Stimulated activated CD8-positive, alpha-beta memory T cell treated with anti-CD3 and anti-CD28 coated beads, Interleukin-7, amount 100 ng/mL, for 1 hour (primary cell): ENCODE measurements around the gene BCL2L1.

Experiments used
- DNase-seq, 2 donors: peaks; one replicate each; pipeline ENCODE4 v3.0.0-alpha.2; 2020; ENCODE audit warnings: low read depth in 2 of 2

BCL2L1 gene

DNA sequence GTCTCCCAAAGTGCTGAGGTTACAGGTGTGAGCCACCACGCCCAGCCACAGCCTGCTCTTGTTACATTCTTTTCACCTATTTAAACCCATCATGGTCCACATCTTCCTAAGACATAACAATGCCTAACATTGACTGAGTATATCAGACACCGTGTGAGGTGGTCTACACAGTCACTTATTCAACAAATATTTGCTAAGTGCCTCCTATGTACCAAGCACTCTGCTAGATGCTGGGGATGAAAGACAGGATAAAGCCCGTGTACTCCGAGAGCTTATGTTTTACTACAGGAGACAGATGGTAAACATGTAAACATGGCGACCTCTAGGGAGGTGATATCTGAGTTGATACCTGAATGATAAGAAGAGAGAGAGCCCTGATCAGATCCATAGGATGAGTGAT lies 12.7 kb downstream of the BCL2L1 start:
- DNase-seq, result no peak

DNA sequence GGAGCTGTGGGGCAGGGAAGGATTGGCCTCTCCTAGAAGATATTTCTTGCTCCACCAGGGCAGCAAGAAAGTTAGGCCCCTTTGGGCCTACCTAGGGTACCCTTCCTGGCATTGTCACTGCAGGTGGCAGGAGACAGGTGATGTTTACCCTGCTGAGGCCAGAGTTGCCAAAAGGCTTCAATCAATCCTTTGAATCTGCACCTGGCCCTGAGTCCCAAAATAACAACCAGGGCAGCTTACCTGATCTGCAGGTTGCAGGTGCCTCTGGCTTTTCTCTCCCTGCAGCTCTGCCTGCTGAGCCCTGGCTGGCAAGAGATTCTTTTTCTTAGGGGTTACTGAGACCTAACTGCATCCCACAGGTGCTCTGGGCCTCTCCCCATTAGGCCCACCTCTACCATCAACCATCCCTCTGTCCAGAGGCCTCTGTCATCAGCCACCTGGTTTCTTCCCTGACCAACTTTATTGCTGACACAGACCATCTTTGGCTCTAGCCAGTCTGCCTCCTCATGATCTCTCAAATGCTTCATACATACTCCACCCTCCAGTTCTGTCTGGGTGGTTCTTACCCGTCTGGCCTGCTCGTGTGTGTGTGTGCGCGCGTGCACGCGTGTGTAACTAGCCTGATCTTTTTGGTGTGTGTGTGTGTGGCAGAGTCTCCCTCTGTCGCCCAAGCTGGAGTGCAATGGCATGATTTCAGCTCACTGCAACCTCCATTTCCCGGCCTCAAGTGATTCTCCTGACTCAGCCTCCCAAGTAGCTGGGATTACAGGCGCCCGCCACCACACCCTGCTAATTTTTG lies 13.7 kb downstream of the BCL2L1 start:
- no peak for DNase-seq

DNA sequence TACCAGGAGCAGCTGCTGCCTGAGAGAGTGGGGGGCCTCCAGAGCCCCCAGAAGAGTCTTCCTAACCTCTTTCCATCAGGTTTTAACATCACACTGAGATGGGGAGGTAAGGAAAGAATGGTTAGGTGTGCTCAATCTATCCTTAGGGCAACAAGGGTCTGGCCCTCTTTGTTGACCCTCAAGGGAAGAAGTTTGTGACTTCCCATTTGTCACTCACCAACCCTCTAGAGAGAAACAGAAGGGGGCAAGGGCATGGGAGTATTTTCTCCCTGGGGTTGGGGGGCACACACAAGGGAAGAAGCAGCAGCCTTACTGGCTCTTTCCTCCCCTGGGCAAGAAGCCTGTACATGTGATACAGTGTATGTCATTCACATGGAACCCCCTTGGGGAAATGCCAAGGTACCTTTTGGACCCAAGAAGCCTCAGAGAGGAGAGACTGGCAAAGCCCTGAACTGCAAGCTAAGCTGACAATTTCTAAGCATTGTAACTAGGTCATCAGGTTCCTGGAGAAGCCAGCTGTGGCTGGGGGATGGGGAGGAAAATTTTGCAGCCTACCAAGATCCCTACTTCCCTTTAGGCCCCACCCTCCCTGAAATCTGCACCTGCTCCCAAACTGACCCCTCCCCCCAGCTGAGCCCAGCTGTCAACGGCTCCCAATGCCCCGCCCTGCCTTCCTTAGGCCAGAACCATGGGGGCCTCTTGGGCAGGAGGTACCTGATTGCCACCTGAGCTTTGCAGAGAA lies 14.5 kb downstream of the BCL2L1 start:
- no peak for DNase-seq

DNA sequence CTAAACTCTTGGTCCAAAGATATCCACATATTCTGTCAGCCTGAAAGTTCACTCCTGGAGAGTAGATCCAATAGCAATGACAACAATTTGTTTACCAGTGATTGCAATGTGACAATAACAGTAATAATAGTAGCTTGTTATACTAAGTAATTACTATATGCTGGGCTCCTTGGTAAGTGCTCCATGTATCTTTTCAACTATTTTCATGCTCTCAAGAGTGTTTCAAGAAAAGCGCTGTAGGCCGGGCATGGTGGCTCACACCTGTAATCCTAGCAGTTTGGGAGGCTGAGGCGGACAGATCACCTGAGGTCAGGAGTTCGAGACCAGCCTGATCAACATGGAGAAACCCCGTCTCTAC lies 15.4 kb downstream of the BCL2L1 start:
- no peak for DNase-seq

DNA sequence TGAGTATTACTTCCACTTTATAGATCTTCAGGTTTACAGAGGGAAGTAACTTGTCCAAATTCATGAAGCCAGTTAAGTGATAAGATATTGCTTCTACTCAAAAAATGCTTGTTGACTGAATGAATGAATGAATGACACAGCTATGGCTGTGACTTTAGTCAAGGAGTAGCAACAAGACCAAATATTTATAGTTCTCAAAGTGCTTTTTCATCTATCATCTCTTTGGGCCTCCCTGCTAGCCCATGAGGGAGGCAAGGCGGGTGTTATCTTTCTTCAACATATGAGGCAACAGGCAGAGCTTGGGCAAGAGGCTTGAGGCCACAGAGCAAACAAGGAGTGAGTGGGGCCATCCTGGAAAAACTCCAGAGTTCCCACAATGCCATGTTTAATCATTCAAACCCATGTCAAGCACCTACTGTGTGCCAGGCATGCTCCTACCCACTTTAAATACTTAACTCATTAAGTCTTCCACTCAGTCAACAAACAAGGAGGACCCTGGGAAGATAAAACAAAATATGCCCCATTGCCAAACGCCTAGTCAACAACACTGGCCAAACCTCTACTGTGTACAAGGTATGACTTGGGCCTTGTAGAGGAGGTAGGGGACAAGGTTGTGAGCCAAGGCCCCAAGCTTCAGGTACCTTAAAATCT lies 15.9 kb downstream of the BCL2L1 start:
- DNase-seq, result no peak

DNA sequence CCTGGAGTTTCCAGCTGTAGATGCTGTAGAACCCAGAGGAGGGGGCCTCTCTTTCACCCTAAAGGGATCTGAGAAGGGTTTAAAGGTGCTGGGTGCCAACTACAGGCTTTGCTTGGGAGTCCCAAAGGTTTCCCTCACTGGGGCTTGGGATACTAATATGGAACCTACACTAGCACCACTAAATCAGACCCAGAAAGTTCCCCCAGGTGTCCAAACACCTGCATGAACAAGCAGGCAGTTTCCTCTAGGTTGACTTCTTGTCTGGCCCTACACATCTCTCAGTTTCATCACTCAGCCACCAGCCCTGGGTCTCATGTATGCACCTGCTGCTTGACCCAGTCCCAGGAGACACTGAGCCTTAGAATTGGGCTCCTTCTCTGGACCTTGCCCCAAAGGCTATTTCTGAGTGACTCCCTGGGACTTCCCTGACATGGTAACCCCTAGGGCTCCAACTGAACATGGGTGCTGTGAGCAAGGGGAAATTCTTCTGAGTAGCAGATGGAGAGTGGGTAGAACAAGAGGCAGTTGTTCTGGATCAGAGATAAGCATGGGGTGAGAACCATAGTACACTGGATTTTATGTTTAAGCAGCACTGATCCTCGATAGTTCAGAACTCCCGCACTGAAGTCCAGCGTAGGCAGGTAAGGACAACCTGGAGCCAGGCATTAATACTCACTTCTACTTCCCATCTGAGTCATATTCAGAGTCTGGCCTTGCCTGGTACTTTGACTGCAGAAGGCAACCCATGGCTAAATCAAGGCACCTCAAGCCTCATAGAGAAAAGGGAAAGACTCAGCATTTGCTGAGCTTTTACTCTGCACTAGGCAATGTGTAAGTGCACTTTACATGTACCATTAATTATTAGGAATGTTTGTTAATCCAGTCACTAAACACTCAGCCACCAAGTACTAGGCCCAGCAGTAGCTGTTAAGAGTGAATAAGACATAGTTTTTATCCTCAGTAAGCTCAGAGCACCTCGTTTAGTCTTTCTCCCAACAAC lies 16.8 kb downstream of the BCL2L1 start:
- DNase-seq, result no peak

DNA sequence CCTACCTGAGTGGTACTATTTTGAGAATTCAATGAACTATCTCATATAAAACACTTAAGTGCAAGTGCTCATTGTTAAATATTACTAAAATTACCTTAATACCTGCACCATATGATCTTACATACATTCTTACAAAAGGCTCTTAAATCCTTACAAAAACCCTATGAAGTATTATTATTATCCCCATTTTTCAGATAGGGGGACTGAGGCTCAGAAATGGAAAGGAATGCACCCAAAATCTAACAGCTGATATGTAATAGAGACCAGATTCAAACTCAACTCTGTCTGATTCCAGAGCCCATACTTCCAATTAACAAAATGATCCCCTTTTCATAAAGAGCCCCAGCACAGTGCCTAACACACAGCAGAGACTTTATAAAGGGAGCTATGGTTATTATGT lies 17.5 kb downstream of the BCL2L1 start:
- DNase-seq, result no peak

DNA sequence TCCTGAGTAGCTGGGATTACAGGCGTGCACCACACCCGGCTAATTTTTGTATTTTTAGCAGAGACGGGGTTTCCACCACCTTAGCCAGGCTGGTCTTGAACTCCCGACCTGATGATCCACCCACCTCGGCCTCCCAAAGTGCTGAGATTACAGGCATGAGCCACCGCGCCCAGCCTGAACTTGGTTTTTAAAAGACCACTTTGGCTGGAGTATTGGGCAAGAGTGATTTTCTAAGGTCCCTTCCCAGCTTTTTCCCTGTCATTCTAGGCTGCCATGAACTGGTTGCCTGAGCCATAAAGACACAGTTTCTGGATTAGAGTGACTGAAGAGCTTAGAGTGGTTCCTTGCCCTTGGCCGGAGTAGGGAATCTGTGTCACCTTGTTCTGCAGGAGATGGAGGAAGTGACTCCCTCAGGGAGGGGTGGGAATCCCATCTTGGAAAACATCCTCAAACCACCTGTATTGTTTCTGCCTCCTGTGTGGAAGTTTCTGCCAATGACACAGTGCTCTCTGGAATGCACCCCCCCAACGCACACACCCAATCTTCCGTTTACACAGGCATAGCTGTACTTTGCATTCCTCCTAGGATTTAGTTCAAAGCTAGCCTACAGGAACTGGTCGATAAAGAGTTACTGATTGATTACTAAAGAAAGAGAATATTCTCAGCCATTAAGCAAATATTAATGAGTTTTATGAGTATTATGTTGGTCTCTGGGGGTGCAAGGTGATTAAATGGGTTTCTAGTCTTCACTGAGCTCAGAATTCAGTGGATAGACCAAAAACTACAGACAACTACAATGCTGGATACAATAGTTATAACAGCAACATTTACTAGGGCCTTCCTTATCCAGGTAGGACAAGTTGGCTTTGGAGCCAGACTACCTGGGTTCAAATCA lies 18.2 kb downstream of the BCL2L1 start:
- no peak for DNase-seq

DNA sequence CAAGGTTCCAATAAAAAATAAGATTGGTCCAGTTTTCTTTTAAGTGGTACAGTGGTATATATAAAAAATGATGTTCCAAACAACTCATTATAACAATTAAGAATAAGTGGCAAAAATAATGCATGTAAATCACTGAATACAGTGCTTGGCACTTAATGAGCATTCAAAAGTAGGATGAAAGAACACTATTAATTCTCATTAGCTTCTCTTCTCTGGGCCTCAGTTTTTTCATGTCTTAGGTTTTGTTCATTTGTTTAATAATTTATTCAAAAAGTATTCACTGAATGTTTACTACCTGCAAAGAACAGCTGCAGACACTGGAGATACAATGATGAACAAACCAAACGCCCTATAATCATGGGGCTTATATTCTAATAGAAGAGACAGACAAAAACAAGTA lies 21.1 kb downstream of the BCL2L1 start:
- no peak for DNase-seq

DNA sequence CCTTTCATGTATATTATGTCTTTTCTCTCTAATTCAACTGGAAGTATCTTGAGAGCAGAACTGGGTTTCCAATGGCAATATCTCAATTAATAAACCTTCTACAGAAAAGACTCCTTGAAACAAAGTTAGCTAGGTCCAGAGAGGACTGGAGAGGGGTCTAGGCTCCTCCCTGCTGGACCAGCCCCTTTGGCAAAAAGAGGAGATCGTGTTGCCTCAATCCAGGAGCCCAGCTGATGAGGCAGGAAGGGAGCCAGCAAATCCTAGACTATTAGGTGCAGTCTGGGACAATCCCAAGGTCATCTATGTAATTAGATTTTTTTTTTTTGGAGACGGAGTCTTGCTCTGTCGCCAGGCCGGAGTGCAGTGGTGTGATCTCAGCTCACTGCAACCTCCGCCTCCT lies 21.9 kb downstream of the BCL2L1 start:
- DNase-seq, result no peak

DNA sequence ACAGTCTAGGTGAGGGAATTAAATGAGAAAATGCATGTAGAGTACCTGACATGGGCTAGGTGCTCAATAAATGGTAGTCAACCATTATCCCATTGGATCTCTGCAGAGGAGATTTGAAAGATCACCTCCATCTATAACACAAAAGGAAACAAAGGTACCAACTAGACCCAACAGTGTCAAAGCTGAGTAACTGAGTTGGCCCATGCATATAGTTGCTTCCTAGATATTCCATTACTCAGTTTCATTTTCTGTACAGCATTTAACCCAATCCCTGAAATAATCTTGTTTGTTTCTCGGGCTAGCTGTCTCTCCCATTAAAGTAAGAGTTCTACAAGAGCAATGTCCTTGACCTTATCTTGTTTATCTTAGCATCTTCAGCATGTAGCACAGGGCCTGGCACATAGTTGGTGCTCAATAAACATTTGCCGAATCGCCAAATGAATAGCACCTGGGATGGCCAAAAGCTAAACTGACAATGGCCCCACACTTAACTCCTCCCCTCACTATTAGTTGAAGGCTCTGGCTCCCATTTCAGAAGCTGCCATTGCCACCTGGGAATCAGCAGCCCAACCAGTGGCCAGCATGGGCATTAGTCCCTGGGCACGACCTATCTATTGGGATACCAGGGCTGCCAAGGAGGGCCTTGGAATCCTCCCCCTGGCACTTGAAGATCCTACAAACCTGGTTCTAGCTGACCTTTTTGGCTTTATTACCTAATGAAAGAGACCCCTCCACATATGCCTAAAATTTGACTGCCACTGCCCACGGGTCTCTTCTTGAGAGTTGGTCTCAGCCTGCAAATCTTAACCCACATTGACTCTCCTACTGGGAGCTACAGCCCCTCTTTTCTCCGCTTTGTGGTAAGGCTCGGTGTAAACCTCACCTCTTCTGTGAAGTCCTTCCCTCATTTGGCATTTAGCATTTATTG lies 22.6 kb downstream of the BCL2L1 start:
- DNase-seq, result no peak

DNA sequence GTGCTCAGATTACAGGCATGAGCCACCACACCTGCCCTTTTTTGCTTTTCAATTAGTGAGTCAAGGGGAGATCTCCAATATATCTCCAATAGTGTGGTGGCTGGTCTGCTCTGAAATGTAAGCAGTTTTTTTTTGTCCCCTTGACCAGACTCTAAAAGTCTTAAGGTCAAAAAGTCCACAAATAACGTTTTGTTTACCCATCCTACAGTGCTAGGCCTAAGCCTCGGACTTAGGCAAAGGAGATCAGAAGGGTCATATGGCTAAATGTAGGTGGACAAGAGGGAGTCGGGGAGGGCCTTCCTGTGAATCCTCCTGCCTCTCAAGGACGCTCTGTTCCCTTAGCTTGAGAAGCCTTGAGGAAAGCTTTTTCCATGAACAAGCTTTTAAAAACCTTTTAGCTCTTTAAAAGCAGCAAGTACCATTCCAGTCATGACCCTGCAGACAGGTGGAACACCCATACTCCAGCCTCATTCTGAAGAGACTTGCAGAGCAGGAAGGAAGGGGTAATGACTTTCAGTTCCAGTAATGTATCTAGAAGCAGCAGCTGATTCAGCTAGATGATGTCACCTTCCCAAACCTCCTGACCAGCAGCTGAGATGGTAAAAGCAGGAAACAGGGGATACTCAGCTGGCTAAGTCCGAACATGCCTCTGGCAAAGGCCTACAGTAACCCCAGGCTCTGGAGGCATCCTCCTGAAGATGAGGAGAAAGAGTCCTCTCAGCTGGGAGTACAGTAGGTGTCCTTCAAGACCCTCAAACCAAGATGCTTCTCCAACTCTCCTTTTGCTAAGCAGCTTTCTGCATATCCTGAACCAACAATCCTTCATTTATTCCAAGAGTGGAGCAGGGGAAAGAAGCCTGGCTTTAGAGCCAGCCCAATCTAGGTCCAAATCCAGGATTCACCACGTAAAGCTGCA lies 23.6 kb downstream of the BCL2L1 start:
- DNase-seq, result no peak

DNA sequence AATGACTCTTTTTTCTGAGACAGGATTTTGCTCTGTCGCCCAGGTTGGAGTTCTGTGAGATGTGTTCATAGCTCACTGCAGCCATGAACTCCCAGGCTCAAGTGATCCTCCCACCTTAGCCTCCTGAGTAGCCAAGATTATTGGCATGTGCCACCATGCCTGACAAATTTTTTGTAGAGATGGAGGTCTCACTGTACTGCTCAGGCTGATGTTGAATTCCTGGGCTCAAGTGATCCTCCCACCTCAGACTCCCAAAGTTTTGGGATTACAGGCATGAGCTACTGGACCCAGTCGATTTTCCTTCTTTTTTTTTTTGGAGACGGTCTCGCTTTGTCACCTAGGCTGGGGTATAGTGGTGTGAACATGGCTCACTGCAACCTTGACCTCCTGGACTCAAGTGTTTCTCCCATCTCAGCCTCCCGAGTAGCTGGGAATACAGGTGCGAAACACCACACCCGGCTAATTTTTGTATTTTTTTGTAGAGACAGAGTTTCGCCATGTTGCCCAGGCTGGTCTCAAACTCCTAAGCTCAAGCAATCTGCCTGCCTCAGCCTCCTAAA lies 24.3 kb downstream of the BCL2L1 start:
- DNase-seq, result no peak

DNA sequence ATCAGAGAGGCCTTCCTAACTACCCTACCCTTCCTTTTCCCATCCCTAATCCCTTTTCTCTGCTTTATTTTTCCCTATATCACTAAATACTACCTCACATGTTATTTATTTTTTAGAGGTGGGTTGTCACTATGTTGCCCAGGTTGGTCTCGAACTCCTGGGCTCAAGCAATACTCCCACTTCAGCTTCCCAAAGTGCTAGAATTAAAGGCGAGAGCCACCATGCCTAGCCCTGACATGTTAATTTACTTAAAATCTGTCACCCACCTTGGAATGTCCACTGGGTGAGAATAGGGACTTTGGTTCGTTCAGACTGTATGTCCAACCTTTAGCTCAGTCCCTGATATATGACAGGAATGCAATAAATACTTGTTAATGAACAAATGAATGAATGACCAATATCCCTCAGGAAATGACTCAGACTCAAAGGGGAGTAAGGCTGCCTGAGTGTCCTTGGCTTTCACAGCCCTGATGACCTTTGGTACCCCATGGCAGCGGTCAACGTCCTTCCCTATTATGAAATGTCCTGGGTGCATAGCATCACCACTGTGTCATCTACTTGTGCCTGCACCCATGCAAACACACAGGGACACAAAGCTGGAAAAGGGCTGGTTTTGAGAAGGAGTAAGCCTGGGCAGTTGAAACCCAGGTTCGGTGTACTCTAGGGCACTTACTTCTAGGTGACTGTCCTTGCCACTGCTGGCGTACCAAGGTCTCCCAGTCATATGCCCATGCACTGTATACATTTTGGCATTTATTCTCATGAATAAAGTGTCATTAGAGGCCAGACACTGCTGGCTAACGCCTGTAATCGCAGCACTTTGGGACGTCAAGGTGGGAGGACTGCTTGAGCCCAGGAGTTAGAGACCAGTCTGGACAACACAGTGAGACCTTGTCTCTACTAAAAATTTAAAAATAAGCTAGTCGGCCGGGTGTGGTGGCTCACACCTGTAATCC lies 26.5 kb downstream of the BCL2L1 start:
- DNase-seq, result no peak

DNA sequence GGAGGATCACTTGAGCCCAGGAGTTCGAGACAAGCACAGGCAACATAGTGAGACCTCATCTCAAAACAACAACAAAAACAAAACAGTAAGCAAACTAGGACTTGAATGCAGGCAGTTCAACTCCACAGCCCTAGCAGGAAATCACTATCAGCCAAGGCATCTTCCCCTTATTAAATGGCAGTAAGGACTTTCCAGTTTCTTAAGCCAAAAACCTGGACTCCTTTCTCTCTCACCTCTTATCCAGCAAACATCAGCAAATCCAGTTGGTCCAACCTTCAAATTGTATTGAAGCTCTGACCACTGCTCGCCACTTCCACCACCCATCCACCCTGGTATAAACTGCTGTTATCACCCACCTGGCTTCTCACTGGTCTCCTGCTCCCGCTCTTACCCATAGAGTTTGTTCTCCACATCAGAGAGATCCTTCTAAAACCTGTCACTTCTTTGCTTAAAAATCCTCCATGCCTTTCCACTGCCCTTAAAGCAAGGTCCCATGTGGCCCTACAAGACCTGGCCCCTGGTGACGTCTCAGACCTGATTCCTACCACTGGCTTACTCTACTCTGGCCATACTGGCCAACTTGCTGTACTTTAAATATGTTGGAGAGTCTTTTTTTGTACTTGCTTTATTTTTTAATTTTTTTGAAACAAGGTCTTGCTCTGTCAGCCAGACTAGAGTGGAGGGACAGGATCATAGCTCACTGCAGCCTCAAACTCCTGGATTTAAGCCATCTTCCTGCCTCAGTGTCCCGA lies 27.6 kb downstream of the BCL2L1 start:
- DNase-seq, result no peak

DNA sequence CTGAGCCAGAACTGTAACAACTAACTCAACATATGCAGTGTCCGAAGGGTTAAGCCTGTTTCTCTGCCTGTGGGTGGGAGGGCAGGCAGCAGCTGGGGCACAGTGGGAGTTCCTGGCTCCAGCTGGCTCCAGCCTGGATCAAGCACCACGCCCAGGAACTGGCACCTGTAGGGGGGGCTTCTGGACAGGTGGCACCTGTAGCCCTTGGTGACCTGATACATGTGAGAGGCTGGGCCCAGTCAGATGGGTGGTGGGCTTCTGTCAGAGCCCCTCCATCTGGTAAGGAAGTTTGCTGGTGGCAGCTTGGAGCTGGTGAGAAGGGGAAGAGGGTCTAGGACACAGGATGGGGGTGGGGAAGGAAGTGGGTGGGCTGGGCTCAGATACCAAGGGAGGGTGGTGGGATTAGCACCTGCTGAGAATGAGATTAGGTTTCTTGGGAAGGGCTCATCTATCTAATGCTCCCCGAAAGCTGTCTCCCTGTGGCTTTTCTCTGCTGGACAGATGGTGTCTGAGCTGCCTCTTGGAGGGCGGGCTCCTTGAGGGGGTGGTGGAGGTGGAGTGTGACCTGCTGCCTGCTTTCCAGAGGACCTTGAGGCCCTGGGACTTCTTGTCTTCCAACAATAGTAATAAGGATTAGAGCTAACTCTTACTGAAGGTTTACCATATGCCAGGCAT lies 28.5 kb downstream of the BCL2L1 start:
- DNase-seq, result no peak
